HG02943 (cell line): ENCODE data around the gene NCKAP5.
"Not testable (repeated sequence)": the region's sequence is repeated elsewhere in the genome, so short reads cannot be mapped to it uniquely, and the experiment has no call there.

ENCODE experiments used
- ATAC-seq: cut with Tn5 transposase; IDR thresholded peaks from one replicate; pipeline ENCODE4 v1.9.1; 2021; ENCODE audit warnings: mild to moderate bottlenecking, low read depth, moderate library complexity; ENCODE audit not compliant: unreplicated experiment

NCKAP5 gene

DNA sequence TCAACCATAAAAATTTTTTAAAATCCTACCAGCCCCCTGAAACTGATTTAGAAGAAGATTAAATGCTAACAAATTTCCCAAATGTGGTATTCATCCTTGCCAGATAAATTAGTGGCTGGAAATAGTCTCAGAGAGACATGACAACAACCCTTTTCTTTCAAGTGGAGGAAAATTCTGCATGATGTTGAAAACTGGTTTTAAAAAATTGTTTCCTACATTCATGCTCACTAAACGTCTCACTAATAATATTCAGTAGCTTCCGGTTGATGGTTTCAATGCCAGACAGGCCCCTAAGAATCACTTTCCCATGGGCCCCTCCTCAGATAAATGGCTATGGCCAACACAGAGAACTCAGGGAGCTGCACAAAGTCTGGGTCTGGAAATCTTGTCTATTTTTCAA lies 43.2 kb downstream of the NCKAP5 start:
- ATAC-seq = no peak

DNA sequence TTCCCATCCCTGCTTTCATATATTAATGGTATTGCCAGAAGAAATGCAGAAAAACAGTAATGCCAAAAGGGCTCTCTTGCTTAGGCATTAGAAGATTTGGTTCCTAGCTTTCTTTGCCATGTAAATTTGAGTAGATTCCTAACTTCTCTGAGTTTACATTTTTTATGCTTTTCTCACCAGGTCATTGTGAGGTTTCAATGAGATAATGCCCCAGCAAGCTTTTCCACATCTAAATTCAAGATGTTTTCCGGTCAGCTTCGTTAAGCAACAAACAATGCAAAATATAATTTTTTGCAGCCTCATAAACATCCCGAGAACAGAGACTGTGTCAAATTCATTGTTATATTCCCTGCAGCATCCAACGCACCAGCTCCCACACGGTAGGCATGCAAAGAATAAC lies 44.9 kb downstream of the NCKAP5 start:
- ATAC-seq = no peak

DNA sequence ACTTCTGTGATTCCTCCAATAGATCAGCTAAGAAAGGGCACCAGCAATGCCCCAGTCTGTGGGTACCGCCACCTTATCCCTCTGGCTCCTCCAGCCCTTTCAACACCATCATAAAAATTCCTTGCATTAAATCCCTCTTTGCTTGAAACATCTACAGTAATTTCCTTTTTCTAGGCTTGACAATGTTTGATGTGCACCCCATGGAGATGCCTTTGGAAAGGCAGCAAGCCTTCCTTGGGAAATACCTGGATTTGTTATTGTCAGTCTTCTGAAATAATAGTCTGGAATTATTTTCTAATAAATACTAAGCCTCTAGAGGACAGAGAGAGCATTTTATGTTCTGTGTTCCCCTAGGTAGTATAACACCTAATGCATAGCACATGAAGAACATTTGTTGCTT lies 46.1 kb downstream of the NCKAP5 start:
- no peak for ATAC-seq

DNA sequence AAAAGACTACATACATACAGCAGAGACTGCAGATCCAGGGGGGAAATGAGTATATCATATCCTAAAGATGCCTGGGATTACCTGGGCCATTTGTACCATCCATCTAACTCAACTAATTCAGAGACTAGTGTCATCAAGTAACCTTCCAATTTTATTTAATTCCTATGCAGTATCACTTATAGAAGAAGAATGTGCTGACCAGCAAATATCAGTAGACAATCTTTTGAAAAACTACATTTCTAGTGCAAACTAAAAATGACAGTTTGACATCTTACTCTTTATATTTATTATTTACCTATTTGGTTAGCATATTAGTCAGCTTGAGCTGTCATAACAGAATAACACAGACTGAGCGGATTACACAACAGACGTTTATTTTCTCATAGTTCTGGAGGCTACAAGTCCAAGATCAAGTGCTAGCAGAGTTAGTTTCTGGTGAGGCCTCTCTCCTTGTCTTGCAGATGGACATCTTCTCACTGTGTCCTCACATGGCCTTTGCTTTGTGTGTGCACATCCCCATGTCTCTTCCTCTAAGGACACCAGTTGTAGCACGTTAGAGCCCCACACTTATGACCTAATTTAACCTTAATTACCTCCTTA lies 47.0 kb downstream of the NCKAP5 start:
- no peak for ATAC-seq

DNA sequence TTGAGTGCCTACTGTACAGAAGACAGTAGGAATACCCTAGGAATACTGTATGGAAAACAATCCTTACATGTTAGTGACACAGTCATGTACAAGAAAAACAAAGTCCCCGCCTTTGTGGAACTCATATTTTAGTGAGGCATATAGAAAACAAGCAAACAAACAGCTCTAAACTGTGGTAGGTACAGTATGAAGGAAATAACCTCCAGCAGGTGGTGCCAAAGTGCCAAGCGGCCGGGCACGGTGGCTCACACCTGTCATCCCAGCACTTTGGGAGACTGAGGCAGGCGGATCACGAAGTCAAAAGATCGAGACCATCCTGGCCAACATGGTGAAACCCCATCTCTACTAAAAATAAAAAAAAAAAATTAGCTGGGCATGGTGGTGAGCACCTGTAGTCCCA lies 48.6 kb downstream of the NCKAP5 start:
- not testable (repeated sequence) for ATAC-seq

DNA sequence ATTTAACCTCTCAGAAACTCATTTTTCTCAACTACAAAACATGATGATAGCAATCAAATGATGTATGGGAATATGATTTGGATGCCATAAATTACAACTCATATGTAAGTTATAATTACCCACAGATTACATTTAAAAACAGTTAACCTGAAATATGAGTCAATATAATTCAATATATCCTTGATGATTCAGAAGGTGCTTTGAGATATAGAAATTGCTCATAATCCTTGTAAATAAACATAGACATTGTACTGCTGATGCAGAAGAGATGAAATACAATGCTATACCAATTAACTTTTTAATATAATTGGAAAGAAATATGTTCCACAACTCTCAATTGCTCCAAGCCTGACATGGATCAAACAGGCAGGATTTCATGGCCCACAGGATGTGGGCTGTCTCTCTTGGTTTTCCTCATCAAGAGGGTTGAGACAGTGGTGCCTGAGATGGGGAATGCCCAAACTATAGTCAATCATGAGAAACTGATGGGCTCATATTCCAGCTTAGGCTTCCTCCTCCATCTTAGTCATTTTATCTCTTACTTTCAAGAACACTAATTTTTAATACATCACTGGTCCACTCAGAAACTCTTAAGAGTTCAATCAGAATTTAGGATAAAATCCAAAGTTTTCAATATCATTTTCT lies 49.4 kb downstream of the NCKAP5 start:
- ATAC-seq = no peak

DNA sequence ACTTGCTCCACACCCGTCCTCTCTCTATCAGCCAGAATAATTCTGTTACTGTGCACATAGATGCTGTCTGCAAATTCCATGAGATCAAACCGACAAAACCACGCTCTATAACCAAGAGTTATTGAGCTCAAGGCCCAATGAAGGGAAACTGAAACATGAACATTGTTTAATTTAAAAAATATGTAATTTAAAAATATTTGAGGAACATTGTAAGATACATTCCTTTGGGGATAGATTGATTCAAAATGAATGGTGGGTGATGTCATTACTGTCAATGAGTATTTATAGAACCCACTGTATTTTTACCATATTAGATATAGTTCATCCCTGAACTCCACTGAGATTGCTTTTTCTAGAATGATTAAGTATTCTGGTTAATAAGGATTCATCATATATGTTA lies 50.4 kb downstream of the NCKAP5 start:
- ATAC-seq = no peak

DNA sequence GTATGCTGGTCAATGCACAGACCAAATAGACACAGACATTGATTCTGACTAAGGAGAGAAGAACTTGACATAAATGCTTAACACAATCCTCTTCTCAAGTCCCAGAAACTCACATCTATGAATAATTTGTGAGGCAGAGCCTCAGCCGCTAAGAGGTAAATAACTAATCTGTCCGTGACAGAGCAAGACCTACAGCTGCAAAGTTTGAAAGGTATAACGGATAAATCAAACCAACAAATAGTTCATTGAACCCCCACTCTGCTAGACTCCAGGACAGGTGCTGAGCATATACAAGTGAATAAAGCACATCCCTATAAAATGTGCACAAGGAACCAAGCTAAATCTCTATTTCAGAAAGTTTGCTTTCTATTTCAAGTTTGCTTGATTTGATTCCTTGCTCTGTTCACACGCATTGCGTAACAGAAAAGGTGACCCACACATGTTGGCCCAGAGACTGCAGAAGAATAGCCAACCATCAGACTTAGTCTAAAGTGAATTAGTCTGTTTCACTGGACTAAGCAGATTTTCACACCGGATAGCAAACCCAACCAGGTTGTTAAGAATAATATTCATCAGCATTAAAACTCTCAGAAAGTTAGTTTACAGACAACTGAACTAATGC lies 51.7 kb downstream of the NCKAP5 start:
- no peak for ATAC-seq

DNA sequence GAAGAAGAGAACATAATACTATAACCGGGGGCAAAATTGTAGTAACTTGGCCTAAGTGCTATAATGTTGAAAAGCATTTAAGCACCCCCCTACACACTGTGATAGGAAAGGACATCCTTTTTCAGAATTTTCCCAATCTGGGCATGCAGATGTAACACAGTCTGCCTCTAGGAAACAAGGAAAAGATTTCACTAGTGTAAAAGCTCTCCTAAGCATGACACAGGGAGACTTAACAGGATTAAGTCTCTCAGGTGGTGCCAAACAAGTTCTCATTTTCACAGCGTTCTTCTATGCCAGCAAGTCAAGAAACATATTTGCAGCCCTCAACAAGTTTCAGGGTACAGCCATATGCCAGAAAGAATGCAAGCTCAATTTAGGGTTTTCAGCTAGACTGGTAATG lies 53.0 kb downstream of the NCKAP5 start:
- ATAC-seq = no peak

DNA sequence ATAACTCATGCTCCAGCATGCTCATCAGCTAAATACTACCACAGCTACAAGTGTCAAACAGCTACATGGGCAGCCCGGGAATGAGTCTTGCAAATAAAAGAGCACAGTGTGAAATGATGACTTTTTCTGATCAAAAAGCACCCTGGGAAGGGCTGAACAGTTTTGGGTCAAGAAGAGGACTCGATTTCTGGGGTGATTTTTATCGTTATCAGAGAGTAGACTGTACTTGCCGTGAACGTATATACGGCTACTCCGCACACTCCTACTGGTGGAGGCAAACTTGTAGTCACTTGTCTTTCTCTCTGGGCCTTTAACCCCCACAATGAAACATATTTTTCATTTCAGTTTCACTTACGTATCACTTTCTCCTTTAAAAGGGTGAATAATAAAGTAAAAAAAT lies 54.4 kb downstream of the NCKAP5 start:
- no peak for ATAC-seq

DNA sequence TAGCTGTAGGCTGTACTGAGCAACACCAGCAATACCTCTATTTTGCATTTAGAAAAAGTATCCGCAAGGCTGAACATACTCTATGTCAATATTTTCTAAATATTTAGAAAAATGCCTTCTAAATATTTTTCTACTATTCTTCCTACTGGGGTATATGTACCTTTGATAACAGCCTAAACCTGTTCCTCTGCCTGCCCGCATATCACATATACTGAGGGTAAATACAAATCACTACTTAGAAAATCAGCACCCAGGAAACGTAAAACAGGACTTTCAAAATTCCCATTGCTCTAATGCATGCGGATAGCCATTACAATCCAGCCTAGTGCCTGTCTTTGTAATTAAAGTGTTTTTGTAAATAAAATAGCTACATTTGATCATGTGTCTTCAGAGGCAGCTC lies 56.1 kb downstream of the NCKAP5 start:
- no peak for ATAC-seq

DNA sequence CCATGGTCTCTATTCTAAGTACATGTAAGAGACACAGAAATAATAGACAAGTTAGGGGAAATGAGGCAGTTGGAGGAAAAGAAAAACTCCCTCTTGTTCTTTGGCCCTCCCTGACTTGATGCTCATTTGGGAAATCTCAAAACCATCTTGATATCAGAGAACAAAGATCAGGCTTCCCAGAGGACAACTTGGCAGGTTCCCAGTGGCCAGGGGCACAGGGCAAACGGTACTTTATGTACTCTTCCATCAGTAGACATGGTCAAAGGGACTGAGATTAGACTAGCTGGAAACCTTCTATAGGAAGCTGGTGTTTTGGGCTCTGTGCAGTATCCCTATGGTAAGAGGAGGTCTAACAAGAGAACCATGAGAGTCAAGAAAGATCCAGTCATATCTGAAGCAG lies 56.6 kb downstream of the NCKAP5 start:
- no peak for ATAC-seq

DNA sequence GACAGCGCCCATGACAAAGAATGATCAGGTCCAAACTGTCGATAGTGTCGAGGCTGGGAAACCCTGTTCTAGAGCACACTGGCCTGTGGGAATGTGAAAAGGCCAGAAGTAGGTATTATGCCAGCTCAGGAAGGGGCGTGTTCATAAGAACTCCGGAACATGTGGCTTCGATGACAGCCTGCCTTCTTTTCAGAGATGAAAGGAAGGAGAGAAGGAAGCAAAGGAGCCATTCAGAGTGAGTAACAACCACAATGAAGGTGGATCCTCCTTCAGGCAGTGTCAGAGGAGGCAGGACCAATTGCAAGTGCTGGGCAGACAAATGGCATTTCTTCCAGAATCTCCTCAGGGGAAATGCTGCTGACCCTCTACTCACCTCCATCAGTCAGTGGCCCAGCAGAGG lies 58.5 kb downstream of the NCKAP5 start:
- ATAC-seq = no peak

DNA sequence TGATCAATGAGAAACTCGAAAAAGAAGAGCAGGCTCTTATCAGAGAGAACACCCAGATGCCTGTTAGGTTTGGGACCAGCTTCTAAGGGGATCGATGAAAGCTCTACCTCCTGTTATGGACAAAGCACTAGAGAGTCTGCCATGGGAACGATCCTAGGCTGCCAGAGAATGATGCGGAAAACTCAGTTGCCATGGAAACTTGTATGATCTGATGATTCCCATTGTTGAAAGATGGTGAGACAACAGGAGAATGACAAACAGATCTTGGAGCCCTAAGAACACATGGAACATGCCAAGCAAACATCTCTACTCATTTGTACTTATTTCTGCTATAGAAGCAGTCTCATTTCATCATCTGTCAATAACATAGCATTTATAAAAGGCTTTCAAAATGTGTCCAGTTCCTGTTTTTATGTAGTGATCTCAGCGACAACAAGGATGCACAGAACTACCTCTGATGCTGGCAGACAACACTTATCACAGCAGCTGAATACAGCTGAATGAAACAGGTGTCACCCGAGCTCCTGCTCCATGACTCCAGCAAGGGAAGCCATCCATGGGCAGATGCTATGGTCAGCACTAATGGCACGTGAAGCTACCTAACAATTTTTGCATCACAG lies 59.6 kb downstream of the NCKAP5 start:
- ATAC-seq = no peak

DNA sequence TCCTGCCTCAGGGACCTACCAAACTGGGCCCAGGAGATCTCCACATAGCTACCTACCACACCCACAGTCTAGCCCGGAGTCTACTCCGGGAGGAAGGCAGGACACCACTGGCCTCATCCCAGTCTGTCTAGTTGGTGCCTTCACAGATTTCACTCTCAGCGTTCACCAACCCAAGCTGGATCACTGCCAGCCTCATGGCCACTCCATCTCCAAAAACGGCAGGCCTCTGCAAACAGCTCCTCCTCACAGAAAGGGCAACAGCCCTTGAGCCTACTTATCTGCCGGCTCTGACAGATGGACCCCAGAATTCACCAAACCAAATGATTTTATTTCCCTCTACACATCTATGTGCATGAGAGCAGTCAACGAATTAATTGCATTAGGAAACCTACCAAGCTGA lies 61.3 kb downstream of the NCKAP5 start:
- ATAC-seq = no peak

DNA sequence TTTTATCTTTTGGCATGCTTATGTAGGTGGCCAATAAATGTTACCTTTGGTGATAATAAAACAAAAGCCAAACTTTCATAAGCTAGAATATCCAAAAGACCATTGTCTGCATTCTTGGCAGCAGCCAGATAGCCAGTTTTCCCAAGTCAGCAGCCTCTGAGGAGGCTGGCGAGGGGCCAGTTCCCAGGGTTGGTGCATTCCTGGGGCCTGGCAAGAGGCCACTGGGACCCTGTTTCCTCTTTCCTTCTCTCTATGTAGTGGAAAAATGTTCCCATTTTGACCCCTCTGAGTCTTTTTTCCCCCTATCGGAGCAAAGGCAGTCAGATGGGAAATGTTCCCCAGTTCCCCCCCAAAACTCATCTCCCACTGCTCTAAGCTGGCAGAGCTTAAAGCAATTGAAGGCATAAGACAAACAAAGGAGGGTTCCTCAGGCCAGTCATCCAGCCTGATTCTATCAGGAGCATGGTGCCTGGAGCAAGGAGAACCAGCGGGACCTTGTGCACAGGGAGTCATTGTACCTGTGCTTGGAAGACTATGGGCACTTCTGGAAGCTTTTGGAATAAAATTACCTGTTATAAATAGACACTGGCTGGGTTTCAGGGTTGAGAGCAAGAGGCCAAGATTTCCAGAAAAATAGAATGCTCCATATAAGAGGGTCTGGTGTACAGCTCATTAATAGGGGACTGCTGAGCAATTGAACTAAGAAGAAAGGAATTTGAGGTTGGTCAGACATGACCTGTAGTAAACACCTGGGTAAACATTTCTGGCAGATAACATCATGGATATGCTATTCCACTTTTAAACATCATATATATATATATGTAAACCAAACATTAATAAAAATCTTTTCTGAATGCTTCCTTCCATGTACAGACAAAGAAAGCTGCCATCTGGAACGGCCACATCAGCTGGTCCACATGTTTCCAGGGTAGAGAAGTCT lies 63.4 kb downstream of the NCKAP5 start:
- ATAC-seq = no peak

DNA sequence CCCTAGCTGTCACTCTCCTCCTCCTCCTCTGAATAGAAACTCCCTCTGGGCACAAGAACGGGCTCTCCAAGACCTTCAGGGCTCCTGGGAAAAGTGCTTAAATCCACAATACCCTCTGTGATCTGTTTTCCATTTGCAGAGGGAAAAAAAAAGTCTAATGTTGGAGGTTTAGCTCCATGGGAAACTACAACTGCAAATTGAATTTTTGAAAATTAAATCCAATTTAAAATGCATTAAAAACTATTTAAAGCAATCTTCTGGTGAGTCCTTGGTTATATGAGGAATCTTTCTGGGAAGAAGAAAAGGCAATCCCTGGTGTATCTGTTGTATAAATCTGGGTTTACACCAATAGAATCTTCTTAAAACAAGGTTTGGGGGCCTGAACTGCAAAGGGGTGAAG lies 64.3 kb downstream of the NCKAP5 start:
- ATAC-seq = no peak

DNA sequence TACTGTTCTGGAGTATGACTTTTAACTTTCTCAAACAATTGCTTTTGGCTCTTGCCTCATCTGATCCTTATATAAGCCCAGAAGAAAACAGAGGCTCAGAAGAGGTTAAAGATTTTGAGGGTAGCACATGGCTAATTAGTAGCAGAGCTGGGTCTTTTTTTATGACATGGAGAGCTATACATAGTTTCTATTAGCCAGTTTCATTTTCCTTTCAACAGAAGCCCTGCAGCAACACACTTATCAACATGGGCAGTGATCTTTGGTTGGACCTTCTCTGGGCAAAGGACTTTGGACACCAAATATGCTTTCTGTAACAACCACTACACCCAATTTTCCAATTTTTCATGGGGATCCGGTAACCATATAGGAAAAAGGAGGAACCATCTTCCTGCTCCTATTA lies 64.9 kb downstream of the NCKAP5 start:
- peak; percentile 77 for ATAC-seq

DNA sequence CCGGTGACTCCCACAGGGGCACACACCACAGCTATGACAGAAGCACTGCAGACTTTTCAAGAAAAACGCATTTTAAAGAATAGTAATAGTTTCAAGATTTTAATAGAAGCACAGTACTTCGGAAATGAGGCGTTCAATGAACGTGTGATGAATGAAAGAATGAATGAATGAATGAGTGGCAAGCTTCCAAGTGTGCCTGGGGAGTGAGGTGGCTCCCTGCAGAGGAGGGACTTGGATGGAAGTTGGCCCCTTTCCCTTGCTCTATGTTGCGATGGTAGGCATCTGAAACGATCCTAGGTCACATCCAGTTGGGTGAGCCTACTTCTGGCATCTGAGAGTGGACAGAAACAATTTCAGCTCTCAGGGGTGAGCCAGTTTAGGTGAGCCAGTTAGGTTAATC lies 65.6 kb downstream of the NCKAP5 start:
- no peak for ATAC-seq

DNA sequence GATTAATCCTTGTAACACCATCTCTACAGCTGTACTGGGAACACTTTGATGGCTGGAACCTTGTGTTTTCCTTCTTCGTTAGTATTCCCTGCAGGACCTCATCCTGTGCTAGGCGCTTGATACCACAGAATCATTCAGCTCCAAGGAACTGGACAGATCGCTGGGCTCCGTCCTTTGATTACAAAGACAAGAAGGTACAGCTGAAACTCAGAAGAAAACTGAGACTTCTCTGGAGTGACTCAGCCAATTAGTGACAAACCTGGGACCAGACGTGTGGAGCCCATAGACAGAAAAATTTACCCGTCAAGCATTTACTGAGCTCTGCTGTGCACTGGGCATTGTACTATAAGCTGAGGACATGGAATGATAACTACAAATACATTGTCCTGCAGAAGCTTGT lies 67.3 kb downstream of the NCKAP5 start:
- no peak for ATAC-seq
